Mesothelial cell of epicardium (in vitro differentiated cells): ENCODE measurements around the gene ZNF343. TPM values are rescaled to one million over a fixed set of nuclear protein-coding genes. Genes with fewer than 3 reads are reported as not detected.

ENCODE experiments used
- DNase-seq, 2 experiments: peaks; one replicate each; pipeline ENCODE4 v3.0.0; 2021; ENCODE audit warnings: low spot score in 2 of 2; ENCODE audit not compliant: unreplicated experiment in 2 of 2
- H3K27ac Mint-ChIP-seq: 2 replicates; pipeline ENCODE4 v1.8.0; 2021; ENCODE audit warnings: mixed read lengths
- H3K27me3 Mint-ChIP-seq: 2 replicates; pipeline ENCODE4 v1.8.0; 2021; ENCODE audit warnings: low read depth, mixed read lengths
- H3K36me3 Mint-ChIP-seq: 2 replicates; pipeline ENCODE4 v1.8.0; 2021; ENCODE audit warnings: mixed read lengths
- H3K4me1 Mint-ChIP-seq: 2 replicates; pipeline ENCODE4 v1.8.0; 2021; ENCODE audit warnings: mixed read lengths
- H3K4me3 Mint-ChIP-seq: 2 replicates; pipeline ENCODE4 v1.8.0; 2021; ENCODE audit warnings: mild to moderate bottlenecking, moderate library complexity, mixed read lengths
- H3K9me3 Mint-ChIP-seq: 2 replicates; pipeline ENCODE4 v1.8.0; 2021; ENCODE audit warnings: mixed read lengths
- CTCF ChIP-seq: fragments of 200-600 bp; sonication (generic); IDR thresholded peaks from one replicate; pipeline ENCODE4 v1.5.0; 2021; ENCODE audit warnings: antibody characterized with exemption; ENCODE audit not compliant: unreplicated experiment
- total RNA-seq: library from RNA; stranded (reverse); gene quantifications from 3 replicates; pipeline ENCODE4 v1.2.1, GENCODE V29; 2021

The ZNF343 gene
- total RNA-seq: 12.0 to 17.3 TPM (median 14.4 TPM) in 3 replicates

- Mint-ChIP-seq H3K27me3 (peaks cover 23% of the 10 kb centered on the region), H3K36me3 (peaks cover 2% of the 10 kb centered on the region), H3K9me3 (peaks cover 2% of the 10 kb centered on the region), H3K4me3 (peak within 1 kb of the TSS; percentile 100), H3K4me1 (peaks cover 12% of the 10 kb centered on the region), H3K27ac (peak within 1 kb of the TSS; percentile 97)
- DNase-seq: peak; percentile 40 to 75
- TF ChIP-seq CTCF: no peak
Measured at GRCh38 chr20:2508631-2509467, at the start of gene ZNF343. Gene ZNF343, minus strand, starts transcription at chr20:2508915. Its CDS starts 15,020 bp downstream, at chr20:2493895.

GRCh38 chr20:2557873-2558580 lies 49.3 kb upstream of the ZNF343 start:
- Mint-ChIP-seq H3K27me3 (peaks cover 97% of the 10 kb centered on the region), H3K36me3 (no peaks in the 10 kb centered on the region), H3K4me3 (peak overlapping the region; percentile 36), H3K27ac (no peak overlapping the region), H3K4me1 (peaks cover 3% of the 10 kb centered on the region), H3K9me3 (no peaks in the 10 kb centered on the region)
- no peak for DNase-seq
- TF ChIP-seq CTCF: no peak

GRCh38 chr20:2545594-2545993 lies 36.9 kb upstream of the ZNF343 start:
- no peak for DNase-seq
- H3K4me3 Mint-ChIP-seq: no peak overlapping the region
- H3K36me3 Mint-ChIP-seq: no peaks in the 10 kb centered on the region
- no peak overlapping the region for H3K27ac Mint-ChIP-seq
- H3K9me3 Mint-ChIP-seq: peaks cover 5% of the 10 kb centered on the region
- TF ChIP-seq CTCF: no peak
- H3K4me1 Mint-ChIP-seq: peaks cover 4% of the 10 kb centered on the region
- peaks cover 76% of the 10 kb centered on the region for H3K27me3 Mint-ChIP-seq

GRCh38 chr20:2544211-2544610 lies 35.5 kb upstream of the ZNF343 start:
- H3K4me3 Mint-ChIP-seq: no peak overlapping the region
- TF ChIP-seq CTCF: no peak
- no peak for DNase-seq
- H3K27ac Mint-ChIP-seq: no peak overlapping the region
- H3K9me3 Mint-ChIP-seq: peaks cover 5% of the 10 kb centered on the region
- no peaks in the 10 kb centered on the region for H3K36me3 Mint-ChIP-seq
- H3K27me3 Mint-ChIP-seq: peaks cover 69% of the 10 kb centered on the region
- peaks cover 4% of the 10 kb centered on the region for H3K4me1 Mint-ChIP-seq

GRCh38 chr20:2542361-2542760 lies 33.6 kb upstream of the ZNF343 start:
- peaks cover 4% of the 10 kb centered on the region for H3K4me1 Mint-ChIP-seq
- DNase-seq: no peak
- no peak overlapping the region for H3K4me3 Mint-ChIP-seq
- H3K9me3 Mint-ChIP-seq: peaks cover 5% of the 10 kb centered on the region
- TF ChIP-seq CTCF: no peak
- peaks cover 74% of the 10 kb centered on the region for H3K27me3 Mint-ChIP-seq
- no peaks in the 10 kb centered on the region for H3K36me3 Mint-ChIP-seq
- H3K27ac Mint-ChIP-seq: no peak overlapping the region
